ENCODE measurements around the gene C16orf86.
A peak's percentile ranks its signal among the peaks of the same experiment; 100 is the strongest.

Gene C16orf86

DNA sequence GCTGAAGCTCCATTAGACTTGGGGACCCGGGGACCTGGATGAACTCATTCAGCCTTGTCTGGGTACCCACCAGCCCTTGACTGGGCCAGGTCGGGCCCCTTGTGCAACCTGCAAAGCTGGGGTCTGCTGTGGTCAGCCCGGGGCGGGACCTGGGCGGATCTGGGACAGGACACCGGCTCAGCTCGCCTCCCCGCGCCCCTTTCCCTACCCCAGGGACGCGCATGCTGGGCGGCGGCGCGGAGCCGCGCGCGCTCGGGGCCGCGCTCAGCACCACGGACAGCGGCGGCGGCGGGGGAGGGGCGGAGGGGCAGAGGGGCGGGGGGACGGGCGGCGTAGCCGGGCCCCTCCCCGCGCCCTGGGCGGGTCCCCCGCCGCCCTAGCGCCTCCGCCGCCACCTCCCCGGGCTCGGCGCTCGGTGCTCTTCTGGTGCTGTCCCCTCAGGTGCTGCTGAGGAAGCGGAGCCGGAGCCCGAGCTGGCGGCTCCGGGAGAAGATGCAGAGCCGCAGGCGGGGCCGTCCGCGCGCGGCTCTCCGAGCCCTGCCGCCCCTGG, 14.0 kb upstream of the C16orf86 start:
- POLR2A ChIA-PET = no interaction called here
- TF ChIP-seq, protein P1, sequence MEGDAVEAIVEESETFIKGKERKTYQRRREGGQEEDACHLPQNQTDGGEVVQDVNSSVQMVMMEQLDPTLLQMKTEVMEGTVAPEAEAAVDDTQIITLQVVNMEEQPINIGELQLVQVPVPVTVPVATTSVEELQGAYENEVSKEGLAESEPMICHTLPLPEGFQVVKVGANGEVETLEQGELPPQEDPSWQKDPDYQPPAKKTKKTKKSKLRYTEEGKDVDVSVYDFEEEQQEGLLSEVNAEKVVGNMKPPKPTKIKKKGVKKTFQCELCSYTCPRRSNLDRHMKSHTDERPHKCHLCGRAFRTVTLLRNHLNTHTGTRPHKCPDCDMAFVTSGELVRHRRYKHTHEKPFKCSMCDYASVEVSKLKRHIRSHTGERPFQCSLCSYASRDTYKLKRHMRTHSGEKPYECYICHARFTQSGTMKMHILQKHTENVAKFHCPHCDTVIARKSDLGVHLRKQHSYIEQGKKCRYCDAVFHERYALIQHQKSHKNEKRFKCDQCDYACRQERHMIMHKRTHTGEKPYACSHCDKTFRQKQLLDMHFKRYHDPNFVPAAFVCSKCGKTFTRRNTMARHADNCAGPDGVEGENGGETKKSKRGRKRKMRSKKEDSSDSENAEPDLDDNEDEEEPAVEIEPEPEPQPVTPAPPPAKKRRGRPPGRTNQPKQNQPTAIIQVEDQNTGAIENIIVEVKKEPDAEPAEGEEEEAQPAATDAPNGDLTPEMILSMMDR (IDR thresholded peaks at IDR 0.05; ENCODE audit: insufficient read depth, low read length, missing control alignments) = no peak
- no peak for DNase-seq (ENCODE audit: low read depth, low spot score)
- peak overlapping the region; percentile 59 for H3K4me3 ChIP-seq (ENCODE audit: low read depth, low read length)
- CTCF ChIA-PET = interaction anchor here (0.6 to 2.2 kb wide), 3 partner anchors 10 to 106 kb away, joined by 3 to 7 read pairs (median 3); no protein-coding TSS in a partner anchor

DNA sequence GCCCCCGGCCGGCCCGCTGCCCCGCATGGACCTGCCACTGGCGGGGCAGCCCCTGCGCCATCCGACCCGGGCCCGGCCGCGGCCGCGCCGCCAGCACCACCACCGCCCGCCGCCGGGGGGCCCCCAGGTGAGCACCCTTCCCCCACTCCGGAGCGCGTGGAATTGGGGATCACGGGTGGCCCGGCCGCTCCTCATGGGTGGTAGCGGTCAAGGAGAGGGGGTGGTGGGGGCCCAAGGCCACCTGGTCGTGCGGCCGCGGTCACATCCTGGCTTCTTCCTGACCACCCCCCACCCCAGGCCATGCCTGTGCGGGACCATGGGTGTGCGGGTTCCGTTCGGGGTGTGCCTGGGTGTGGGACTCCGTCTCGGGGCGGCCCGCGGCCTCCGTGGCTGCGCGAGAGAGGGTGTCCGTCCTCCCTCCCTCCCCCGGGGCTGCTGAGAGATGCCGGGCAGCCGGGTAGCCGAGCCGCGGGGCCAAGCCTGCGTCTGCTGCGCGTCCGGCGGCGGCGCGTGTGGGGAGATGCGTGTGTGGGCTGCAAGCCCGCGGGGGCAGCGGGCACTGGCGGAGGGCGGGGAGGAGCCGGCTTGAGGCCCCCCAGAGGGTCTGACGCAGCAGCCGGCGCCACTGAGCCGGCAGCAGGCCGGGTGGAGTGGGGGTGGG, 13.4 kb upstream of the C16orf86 start:
- POLR2A ChIA-PET = no interaction called here
- no peak for DNase-seq (ENCODE audit: low read depth, low spot score)
- TF ChIP-seq, protein P1 (IDR thresholded peaks at IDR 0.05; ENCODE audit: insufficient read depth, low read length, missing control alignments) = peak; percentile 18
- CTCF ChIA-PET = interaction anchor here (1.3 kb wide), 1 partner anchor 11 kb away, joined by 3 read pairs; no protein-coding TSS in a partner anchor
- H3K4me3 ChIP-seq (ENCODE audit: low read depth, low read length) = peak overlapping the region; percentile 59

DNA sequence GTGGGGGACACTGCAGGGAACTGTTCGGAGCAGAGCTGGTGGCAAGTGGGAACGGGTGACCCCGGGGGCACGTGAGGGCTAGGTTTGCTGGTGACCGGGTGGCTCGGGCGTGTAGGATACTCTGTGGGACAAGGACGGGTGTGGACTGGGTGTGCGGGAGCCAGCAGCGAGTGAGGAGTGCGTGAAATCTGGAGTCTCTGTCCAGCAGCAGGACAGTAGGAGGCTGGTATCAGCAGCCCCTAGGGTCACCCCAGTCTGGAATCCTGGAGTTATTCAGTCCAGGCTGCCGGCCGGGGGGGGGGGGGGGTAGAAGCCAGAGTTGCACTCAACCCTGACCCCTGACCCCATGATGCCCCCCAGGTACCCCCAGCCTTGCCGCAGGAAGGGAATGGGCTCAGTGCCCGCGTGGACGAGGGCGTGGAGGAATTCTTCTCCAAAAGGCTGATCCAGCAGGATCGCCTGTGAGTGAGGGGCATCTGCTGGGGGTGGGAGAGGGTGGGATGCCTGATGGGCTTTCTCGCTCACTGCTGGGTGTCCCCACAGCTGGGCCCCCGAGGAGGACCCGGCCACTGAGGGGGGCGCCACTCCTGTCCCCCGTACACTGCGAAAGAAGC, 12.7 kb upstream of the C16orf86 start:
- no peak for DNase-seq (ENCODE audit: low read depth, low spot score)
- TF ChIP-seq, protein P1 (IDR thresholded peaks at IDR 0.05; ENCODE audit: insufficient read depth, low read length, missing control alignments) = no peak
- peak overlapping the region; percentile 59 for H3K4me3 ChIP-seq (ENCODE audit: low read depth, low read length)
- ChIA-PET CTCF (interaction anchor here (1.3 kb wide), 1 partner anchor 9 kb away, joined by 3 read pairs; the partner anchor contains the start of gene CARMIL2), POLR2A (no interaction called here)

DNA sequence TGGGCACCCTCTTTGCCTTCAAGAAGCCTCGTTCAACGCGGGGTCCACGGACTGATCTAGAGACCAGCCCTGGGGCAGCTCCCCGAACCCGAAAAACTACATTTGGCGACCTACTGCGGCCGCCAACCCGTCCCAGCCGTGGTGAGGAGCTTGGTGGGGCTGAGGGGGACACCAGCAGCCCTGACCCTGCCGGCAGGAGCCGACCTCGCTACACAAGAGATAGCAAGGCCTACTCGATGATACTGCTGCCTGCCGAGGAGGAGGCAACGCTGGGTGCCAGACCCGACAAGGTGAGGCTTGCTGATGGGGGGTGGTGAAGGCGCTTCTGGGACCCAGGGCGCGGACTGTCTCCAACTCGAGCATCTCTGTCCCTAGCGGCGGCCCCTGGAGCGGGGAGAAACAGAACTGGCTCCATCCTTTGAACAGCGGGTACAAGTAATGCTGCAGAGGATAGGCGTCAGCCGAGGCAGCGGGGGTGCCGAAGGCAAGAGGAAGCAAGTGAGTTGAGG, 12.2 kb upstream of the C16orf86 start:
- DNase-seq (ENCODE audit: low read depth, low spot score) = no peak
- no peak overlapping the region for H3K4me3 ChIP-seq (ENCODE audit: low read depth, low read length)
- TF ChIP-seq, protein P1 (IDR thresholded peaks at IDR 0.05; ENCODE audit: insufficient read depth, low read length, missing control alignments) = no peak
- ChIA-PET CTCF (interaction anchor here (1.3 kb wide), 1 partner anchor 9 kb away, joined by 3 read pairs; the partner anchor contains the start of gene CARMIL2), POLR2A (no interaction called here)

DNA sequence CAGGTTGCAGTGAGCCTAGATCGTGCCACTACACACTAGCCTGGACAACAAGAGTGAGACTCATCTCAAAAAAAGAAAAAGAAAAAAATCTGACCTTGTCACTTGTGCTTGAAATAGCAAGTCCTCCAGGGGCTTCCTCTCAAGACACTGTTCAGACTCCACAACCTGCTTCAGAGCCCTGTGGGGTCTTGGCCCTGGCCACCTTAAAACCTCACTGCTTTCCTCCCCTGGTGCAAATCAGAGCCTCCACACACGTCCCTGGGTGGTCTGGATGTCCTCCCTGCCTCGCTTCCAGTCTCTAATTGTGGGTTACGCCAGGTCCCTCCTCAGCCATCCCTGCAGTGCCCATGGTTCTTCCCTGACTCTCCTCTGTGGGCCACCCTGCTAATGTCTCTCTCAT, 11.3 kb upstream of the C16orf86 start:
- no peak overlapping the region for H3K4me3 ChIP-seq (ENCODE audit: low read depth, low read length)
- no peak for DNase-seq (ENCODE audit: low read depth, low spot score)
- TF ChIP-seq, protein P1 (IDR thresholded peaks at IDR 0.05; ENCODE audit: insufficient read depth, low read length, missing control alignments) = no peak
- ChIA-PET CTCF (interaction anchor here (1.0 kb wide), 1 partner anchor 108 kb away, joined by 3 read pairs; no protein-coding TSS in a partner anchor), POLR2A (no interaction called here)

All from AG04449 (cell line).